Nephron progenitor cell (in vitro differentiated cells): ENCODE results near the gene SPAG7.

Experiments used
- DNase-seq: peaks from one replicate; pipeline ENCODE4 v3.0.0; 2021
- H3K27ac Mint-ChIP-seq: 2 replicates; pipeline ENCODE4 v1.8.0; 2021; ENCODE audit warnings: mild to moderate bottlenecking, moderate library complexity, mixed read lengths
- H3K27me3 Mint-ChIP-seq: 2 replicates; pipeline ENCODE4 v1.8.0; 2021; ENCODE audit warnings: mild to moderate bottlenecking, low read depth, mixed read lengths; ENCODE audit not compliant: poor library complexity
- H3K36me3 Mint-ChIP-seq: 2 replicates; pipeline ENCODE4 v1.8.0; 2021; ENCODE audit warnings: low read depth, mixed read lengths
- H3K4me1 Mint-ChIP-seq: 2 replicates; pipeline ENCODE4 v1.8.0; 2021; ENCODE audit warnings: mixed read lengths
- H3K4me3 Mint-ChIP-seq: 2 replicates; pipeline ENCODE4 v1.8.0; 2021; ENCODE audit warnings: mild to moderate bottlenecking, moderate library complexity, mixed read lengths
- H3K9me3 Mint-ChIP-seq: 2 replicates; pipeline ENCODE4 v1.8.0; 2021; ENCODE audit warnings: mild to moderate bottlenecking, moderate library complexity, mixed read lengths
- CTCF ChIP-seq: fragments of 200-600 bp; sonication (generic); IDR thresholded peaks from 2 replicates; pipeline ENCODE4 v1.5.0; 2021; ENCODE audit warnings: antibody characterized with exemption

Gene SPAG7

GRCh38 chr17:4966844-4967538 lies 626 bp downstream of the SPAG7 start:
- no peak for TF ChIP-seq CTCF
- peaks cover 2% of the 10 kb centered on the region for H3K27me3 Mint-ChIP-seq
- H3K27ac Mint-ChIP-seq = no peak overlapping the region
- peaks cover 14% of the 10 kb centered on the region for H3K9me3 Mint-ChIP-seq
- no peak overlapping the region for H3K4me3 Mint-ChIP-seq
- H3K36me3 Mint-ChIP-seq = peaks cover 44% of the 10 kb centered on the region
- peak; percentile 93 for DNase-seq
- H3K4me1 Mint-ChIP-seq = peaks cover 17% of the 10 kb centered on the region

- peaks cover 42% of the 10 kb centered on the region for H3K36me3 Mint-ChIP-seq
- H3K9me3 Mint-ChIP-seq = peaks cover 14% of the 10 kb centered on the region
- H3K27ac Mint-ChIP-seq = peak overlapping the region; percentile 91
- H3K27me3 Mint-ChIP-seq = no peaks in the 10 kb centered on the region
- peak overlapping the region; percentile 49 for H3K4me3 Mint-ChIP-seq
- no peak for DNase-seq
- H3K4me1 Mint-ChIP-seq = peaks cover 19% of the 10 kb centered on the region
- no peak for TF ChIP-seq CTCF
These were observed 2.2 kb downstream of the SPAG7 start for GRCh38 chr17:4965311-4965986.

- Mint-ChIP-seq H3K36me3 (peaks cover 69% of the 10 kb centered on the region), H3K4me1 (peaks cover 34% of the 10 kb centered on the region), H3K27me3 (no peaks in the 10 kb centered on the region), H3K4me3 (peak overlapping the region; percentile 4), H3K27ac (peak overlapping the region; percentile 86), H3K9me3 (peaks cover 4% of the 10 kb centered on the region)
- TF ChIP-seq CTCF = no peak
- DNase-seq = no peak
These were observed 7.2 kb downstream of the SPAG7 start for GRCh38 chr17:4960279-4960922.

- Mint-ChIP-seq H3K27me3 (peaks cover 2% of the 10 kb centered on the region), H3K9me3 (no peaks in the 10 kb centered on the region), H3K27ac (peak overlapping the region; percentile 86), H3K4me3 (no peak overlapping the region), H3K36me3 (peaks cover 67% of the 10 kb centered on the region), H3K4me1 (peaks cover 30% of the 10 kb centered on the region)
- TF ChIP-seq CTCF = no peak
- no peak for DNase-seq
These were observed 8.2 kb downstream of the SPAG7 start for GRCh38 chr17:4959261-4959965.

GRCh38 chr17:4958102-4958501 lies 9.5 kb downstream of the SPAG7 start:
- H3K36me3 Mint-ChIP-seq = peaks cover 66% of the 10 kb centered on the region

More at GRCh38 chr17:4958102-4958501, 9.5 kb downstream of the SPAG7 start:
- no peak overlapping the region for H3K4me3 Mint-ChIP-seq
- H3K9me3 Mint-ChIP-seq = no peaks in the 10 kb centered on the region
- DNase-seq = no peak
- peaks cover 42% of the 10 kb centered on the region for H3K4me1 Mint-ChIP-seq
- peaks cover 2% of the 10 kb centered on the region for H3K27me3 Mint-ChIP-seq
- TF ChIP-seq CTCF = no peak
- H3K27ac Mint-ChIP-seq = no peak overlapping the region
